HCT116 (cell line): ENCODE results near the gene SCN8A. TPM values are rescaled to one million over a fixed set of nuclear protein-coding genes. Genes with fewer than 3 reads are reported as not detected.

ENCODE experiments used
- ATAC-seq: fragments of 200-7000 bp; cut with Tn5 transposase; 2 replicates; pipeline ENCODE4 v1.9.1; 2020; ENCODE audit warnings: mild to moderate bottlenecking, moderate library complexity
- BruUV-seq: library from RNA; stranded (reverse); fragments of 400-500 nt; replicated peaks from 2 replicates; lab custom pipeline; 2021; lab: Mats Ljungman, UMichigan
- CTCF ChIA-PET: fragments of 300-600 bp; sonication (Branson Sonifier 250); formaldehyde crosslinking; loops from one replicate; lab custom pipeline; 2021; ENCODE audit warnings: antibody characterized with exemption; lab: Charles Lee
- POLR2A ChIA-PET: fragments of 300-600, 350-600 bp; sonication (Branson Sonifier 250); formaldehyde crosslinking; loops from one replicate; lab custom pipeline; 2021; ENCODE audit warnings: antibody characterized with exemption; lab: Charles Lee
- RAD21 ChIA-PET, 2 experiments: fragments of 300-600 bp; sonication (Branson Sonifier 250); formaldehyde crosslinking; loops; one replicate each; lab custom pipeline; 2023; ENCODE audit warnings: low total read pairs in 2 of 2; ENCODE audit not compliant: uncharacterized antibody in 2 of 2, unreplicated experiment in 2 of 2, low non-redundant PET in 1 of 2; lab: Charles Lee
- DNase-seq: peaks from one replicate; pipeline ENCODE4 v3.0.0-alpha.2; 2010; ENCODE audit warnings: low read depth, low spot score
- H2AFZ ChIP-seq: fragments of 200-600 bp; shearing (Covaris generic), sonication (generic); 2 replicates; pipeline ENCODE4 v1.6.1; 2017; ENCODE audit warnings: low read depth, mixed run types, mixed read lengths, antibody characterized with exemption, low read length; ENCODE audit not compliant: poor library complexity, severe bottlenecking
- H3K27ac ChIP-seq: 2 replicates; pipeline ENCODE4 v1.5.1; 2012; ENCODE audit warnings: low read depth, low read length
- H3K27me3 ChIP-seq: fragments of 200-600 bp; sonication (generic); 2 replicates; pipeline ENCODE4 v1.6.1; 2016; ENCODE audit warnings: mixed run types, low read length, mixed read lengths; ENCODE audit not compliant: insufficient read depth
- H3K36me3 ChIP-seq, 2 experiments: fragments of 200-500 bp in 1 of 2; fragments of 200-600 bp in 1 of 2; sonication (Bioruptor generic) in 1 of 2; sonication (generic) in 1 of 2; 2 replicates each; pipeline versions ENCODE4 v1.5.1 to v1.6.1; 2014 to 2016; ENCODE audit warnings: low read length in 2 of 2, inconsistent platforms in 1 of 2, mixed read lengths in 1 of 2, mixed run types in 1 of 2; ENCODE audit not compliant: insufficient read depth in 2 of 2, control insufficient read depth in 1 of 2
- H3K4me1 ChIP-seq, 2 experiments: fragments of 200-600 bp in 1 of 2; sonication (generic) in 1 of 2; 2 replicates each; pipeline versions ENCODE4 v1.5.1 to v1.6.1; 2012 to 2017; ENCODE audit warnings: low read length in 2 of 2, inconsistent platforms in 1 of 2, mild to moderate bottlenecking in 1 of 2, mixed read lengths in 1 of 2, mixed run types in 1 of 2, moderate library complexity in 1 of 2; ENCODE audit not compliant: insufficient read depth in 2 of 2, control insufficient read depth in 1 of 2
- H3K4me2 ChIP-seq: fragments of 200-600 bp; sonication (generic); 2 replicates; pipeline ENCODE4 v1.6.1; 2017; ENCODE audit warnings: mixed run types, low read length, mixed read lengths
- H3K4me3 ChIP-seq, 2 experiments: fragments of 200-600 bp in 1 of 2; sonication (generic) in 1 of 2; replicated peaks in 1 of 2; 2 replicates each; pipeline ENCODE4 v1.5.1; 2011 to 2016; ENCODE audit warnings: low read length in 2 of 2, control low read depth in 1 of 2, low read depth in 1 of 2, mild to moderate bottlenecking in 1 of 2, mixed read lengths in 1 of 2, mixed run types in 1 of 2
- H3K79me2 ChIP-seq: fragments of 200-600 bp; sonication (generic); 2 replicates; pipeline ENCODE4 v1.6.1; 2017; ENCODE audit warnings: mild to moderate bottlenecking, mixed run types, low read length, moderate library complexity, mixed read lengths; ENCODE audit not compliant: insufficient read depth
- H3K9ac ChIP-seq: fragments of 200-600 bp; sonication (generic); 2 replicates; pipeline ENCODE4 v1.6.1; 2016; ENCODE audit warnings: low read length, mixed read lengths
- H3K9me2 ChIP-seq: fragments of 200-600 bp; sonication (generic), shearing (Covaris generic); 2 replicates; pipeline ENCODE4 v1.6.1; 2017; ENCODE audit warnings: mixed run types, mild to moderate bottlenecking, moderate library complexity; ENCODE audit not compliant: insufficient read depth
- H3K9me3 ChIP-seq, 2 experiments: fragments of 200-500 bp in 1 of 2; fragments of 200-600 bp in 1 of 2; sonication (Bioruptor generic) in 1 of 2; sonication (generic) in 1 of 2; 2 replicates each; pipeline ENCODE4 v1.6.1; 2014 to 2017; ENCODE audit warnings: low read length in 2 of 2, mixed read lengths in 2 of 2, inconsistent platforms in 1 of 2, low read depth in 1 of 2, mild to moderate bottlenecking in 1 of 2, mixed run types in 1 of 2, moderate library complexity in 1 of 2; ENCODE audit not compliant: control insufficient read depth in 1 of 2, insufficient read depth in 1 of 2
- H4K20me1 ChIP-seq: fragments of 200-600 bp; sonication (generic), shearing (Covaris generic); 2 replicates; pipeline ENCODE4 v1.6.1; 2017; ENCODE audit warnings: mixed run types, mild to moderate bottlenecking, moderate library complexity; ENCODE audit not compliant: insufficient read depth
- CBX3 ChIP-seq: IDR thresholded peaks from 2 replicates; pipeline ENCODE4 v1.6.1; 2012; ENCODE audit warnings: low read depth
- CTCF ChIP-seq, 3 experiments: fragments of 200-600 bp in 1 of 3; sonication (generic) in 1 of 3; IDR thresholded peaks in 2 of 3; conservative IDR thresholded peaks in 1 of 3; 2 replicates each; pipeline ENCODE4 v1.5.1; 2012 to 2017; ENCODE audit warnings: low read depth in 2 of 3, low read length in 2 of 3, antibody characterized with exemption in 1 of 3, borderline replicate concordance in 1 of 3, control low read depth in 1 of 3, mild to moderate bottlenecking in 1 of 3, mixed read lengths in 1 of 3, mixed run types in 1 of 3, moderate library complexity in 1 of 3; ENCODE audit not compliant: insufficient read depth in 1 of 3
- EGR1 ChIP-seq: IDR thresholded peaks from 2 replicates; pipeline ENCODE4 v1.6.1; 2012; ENCODE audit warnings: low read depth
- EZH2phosphoT487 ChIP-seq: fragments of 200-600 bp; IDR thresholded peaks from 2 replicates; pipeline ENCODE4 v1.6.1; 2018; ENCODE audit warnings: antibody characterized with exemption, borderline replicate concordance
- FOSL1 ChIP-seq: IDR thresholded peaks from 2 replicates; pipeline ENCODE4 v1.6.1; 2012; ENCODE audit warnings: low read depth
- MAX ChIP-seq: IDR thresholded peaks from 2 replicates; pipeline ENCODE4 v1.6.1; 2012
- POLR2A ChIP-seq: IDR thresholded peaks from 2 replicates; pipeline ENCODE4 v1.7.0; 2011; ENCODE audit warnings: borderline replicate concordance; ENCODE audit not compliant: insufficient read depth, insufficient read length; ENCODE audit errors: extremely low read depth
- SP1 ChIP-seq: IDR thresholded peaks from 2 replicates; pipeline ENCODE4 v1.6.1; 2012; ENCODE audit warnings: low read depth
- YY1 ChIP-seq: IDR thresholded peaks from 2 replicates; pipeline ENCODE4 v1.6.1; 2011; ENCODE audit warnings: low read length, low read depth, moderate library complexity, mild to moderate bottlenecking; ENCODE audit not compliant: insufficient replicate concordance; ENCODE audit errors: extremely low read depth
- ZBTB33 ChIP-seq: IDR thresholded peaks from 2 replicates; pipeline ENCODE4 v1.6.1; 2011; ENCODE audit warnings: mild to moderate bottlenecking, low read length, moderate library complexity; ENCODE audit not compliant: insufficient replicate concordance; ENCODE audit errors: extremely low read depth
- ZFX ChIP-seq: fragments of 450-650 bp; IDR thresholded peaks from 2 replicates; pipeline ENCODE4 v1.6.1; 2017
- ZNF274 ChIP-seq: fragments of 200-500 bp; sonication (Bioruptor generic); IDR thresholded peaks from 2 replicates; pipeline ENCODE4 v1.6.1; 2014; ENCODE audit warnings: mild to moderate bottlenecking, low read depth, low read length, inconsistent platforms
- intact Hi-C: fragments of 100-400 bp; cut with micrococcal nuclease; formaldehyde crosslinking; loops from 2 replicates; pipeline ENCODE4 v1.10.0; 2022
- total RNA-seq: library from RNA; stranded (reverse); gene quantifications from one replicate; pipeline ENCODE4 v1.2.1, GENCODE V29; 2021; ENCODE audit not compliant: unreplicated experiment

SCN8A gene
- total RNA-seq, 1 experiment from 2014 or later = 7.1 TPM

- Histone ChIP-seq H4K20me1 (no peaks in the 10 kb centered on the region), H2AFZ (no peak overlapping the region), H3K9ac (no peak overlapping the region), H3K36me3 (no peaks in the 10 kb centered on the region; a peak in 1 of 4 replicates), H3K27ac (no peak overlapping the region), H3K27me3 (no peaks in the 10 kb centered on the region), H3K79me2 (no peaks in the 10 kb centered on the region), H3K4me3 (no peak overlapping the region), H3K9me3 (no peaks in the 10 kb centered on the region), H3K4me2 (no peak overlapping the region), H3K9me2 (no peaks in the 10 kb centered on the region), H3K4me1 (no peaks in the 10 kb centered on the region)
- ChIA-PET CTCF (no interaction called here), POLR2A (no interaction called here), RAD21 (no interaction called here)
- intact Hi-C loops = no loop called here
- DNase-seq = no peak
- BruUV-seq = no TSS peak
- ATAC-seq = no peak
- no peak for TF ChIP-seq MAX
- TF ChIP-seq EZH2phosphoT487 = no peak
- no peak for TF ChIP-seq SP1
- no peak for TF ChIP-seq ZBTB33
- TF ChIP-seq FOSL1 = no peak
- no peak for TF ChIP-seq EGR1
- no peak for TF ChIP-seq YY1
- TF ChIP-seq CBX3 = no peak
- TF ChIP-seq POLR2A = no peak
- TF ChIP-seq ZFX = no peak
- no peak for TF ChIP-seq CTCF (IDR thresholded peaks at IDR 0.05 in 2 of 3, conservative IDR thresholded peaks at IDR 0.05 in 1 of 3; ENCODE audit: borderline replicate concordance in 1 of 3, insufficient read depth in 1 of 3, low read depth in 2 of 3, low read length in 2 of 3)
- TF ChIP-seq ZNF274 = no peak
Observed at GRCh38 chr12:51661836-51662235, 70.8 kb downstream of the SCN8A start.
